Vagina (tissue), 2 donors: Measurements from ENCODE around the gene PIEZO2. TPM values are rescaled to one million over a fixed set of nuclear protein-coding genes. Genes with fewer than 3 reads are reported as not detected.

ENCODE experiments used
- DNase-seq, 2 donors: peaks; one replicate each; pipeline ENCODE4 v3.0.0-alpha.2; 2017; ENCODE audit errors: extremely low spot score in 2 of 2
- H3K27ac ChIP-seq: fragments of 200-600 bp; sonication (generic); one replicate; pipeline ENCODE4 v1.5.1; 2019
- H3K27me3 ChIP-seq: fragments of 200-600 bp; sonication (generic); one replicate; pipeline ENCODE4 v1.5.1; 2019
- H3K36me3 ChIP-seq, 2 donors: fragments of 200-600 bp; sonication (generic); one replicate each; pipeline ENCODE4 v1.5.1; 2017 to 2019
- H3K4me1 ChIP-seq: fragments of 200-600 bp; sonication (generic); one replicate; pipeline ENCODE4 v1.5.1; 2019
- H3K4me3 ChIP-seq, 2 donors: fragments of 200-600 bp; sonication (generic); 1 replicate in 1 of 2; 2 replicates in 1 of 2; pipeline ENCODE4 v1.5.1; 2016 to 2019
- H3K9me3 ChIP-seq: fragments of 200-600 bp; sonication (generic); one replicate; pipeline ENCODE4 v1.5.1; 2019
- POLR2A ChIP-seq, 2 donors: fragments of 450-650 bp; IDR thresholded peaks; one replicate each; pipeline ENCODE4 v1.6.1; 2017; ENCODE audit warnings: antibody characterized with exemption in 2 of 2, mild to moderate bottlenecking in 2 of 2, moderate library complexity in 2 of 2
- POLR2AphosphoS5 ChIP-seq, 2 donors: sonication (generic); formaldehyde crosslinking; IDR thresholded peaks; one replicate each; pipeline ENCODE4 v1.9.0; 2017; ENCODE audit warnings: antibody characterized with exemption in 2 of 2, mild to moderate bottlenecking in 2 of 2, low read depth in 1 of 2; ENCODE audit not compliant: insufficient read depth in 1 of 2
- intact Hi-C: fragments of 100-400 bp; cut with DNase I; formaldehyde crosslinking; loops from one replicate; pipeline ENCODE4 v1.15.1; 2023
- total RNA-seq: library from RNA; depleted of rRNA; stranded (reverse); fragments of >200 nt; gene quantifications from one replicate; pipeline ENCODE4 v1.2.3, GENCODE V29; 2016
- TF ChIP-seq, protein P1 (sequence below), 3 experiments: fragments of 450-650 bp in 2 of 3; fragments of 200-600 bp in 1 of 3; sonication (generic) in 1 of 3; IDR thresholded peaks; one replicate each; pipeline ENCODE4 v1.5.1; 2017 to 2019; ENCODE audit warnings: antibody characterized with exemption in 3 of 3, mild to moderate bottlenecking in 2 of 3, moderate library complexity in 2 of 3

Gene PIEZO2
- total RNA-seq, 1 donor from 2014 or later = 5.9 TPM

DNA sequence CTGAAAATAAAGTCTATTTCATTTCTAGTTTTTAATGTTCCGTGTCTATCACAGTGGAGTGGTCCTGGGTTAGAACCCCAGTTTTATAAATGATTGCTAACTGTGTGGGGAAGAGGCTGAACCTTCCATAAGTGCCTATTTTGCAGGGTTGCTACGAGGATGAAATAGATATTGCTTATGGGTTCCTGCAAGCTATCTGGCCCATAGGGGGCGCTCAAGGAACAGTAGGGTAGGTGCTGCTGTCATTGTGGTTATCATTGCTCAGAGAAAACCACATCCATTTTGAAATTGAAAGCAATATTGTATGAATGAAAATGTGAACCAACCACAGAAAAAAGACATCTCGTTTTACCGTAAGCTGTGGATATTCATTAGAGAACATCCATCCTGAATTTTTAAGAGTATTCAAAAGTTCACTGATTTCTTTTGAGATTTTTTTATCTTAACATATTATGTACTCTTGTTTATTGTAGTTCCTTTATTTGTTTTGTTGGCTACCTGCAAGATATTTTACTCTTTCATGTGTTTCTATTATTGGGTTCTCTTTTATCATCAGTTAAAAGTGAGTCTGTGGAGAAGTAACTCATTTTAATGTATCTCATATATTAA is 362.0 kb downstream of the PIEZO2 start:
- no peak for DNase-seq
- H3K4me3 ChIP-seq = no peak overlapping the region
- H3K27ac ChIP-seq = no peak overlapping the region
- H3K9me3 ChIP-seq = no peaks in the 10 kb centered on the region
- TF ChIP-seq, protein P1, sequence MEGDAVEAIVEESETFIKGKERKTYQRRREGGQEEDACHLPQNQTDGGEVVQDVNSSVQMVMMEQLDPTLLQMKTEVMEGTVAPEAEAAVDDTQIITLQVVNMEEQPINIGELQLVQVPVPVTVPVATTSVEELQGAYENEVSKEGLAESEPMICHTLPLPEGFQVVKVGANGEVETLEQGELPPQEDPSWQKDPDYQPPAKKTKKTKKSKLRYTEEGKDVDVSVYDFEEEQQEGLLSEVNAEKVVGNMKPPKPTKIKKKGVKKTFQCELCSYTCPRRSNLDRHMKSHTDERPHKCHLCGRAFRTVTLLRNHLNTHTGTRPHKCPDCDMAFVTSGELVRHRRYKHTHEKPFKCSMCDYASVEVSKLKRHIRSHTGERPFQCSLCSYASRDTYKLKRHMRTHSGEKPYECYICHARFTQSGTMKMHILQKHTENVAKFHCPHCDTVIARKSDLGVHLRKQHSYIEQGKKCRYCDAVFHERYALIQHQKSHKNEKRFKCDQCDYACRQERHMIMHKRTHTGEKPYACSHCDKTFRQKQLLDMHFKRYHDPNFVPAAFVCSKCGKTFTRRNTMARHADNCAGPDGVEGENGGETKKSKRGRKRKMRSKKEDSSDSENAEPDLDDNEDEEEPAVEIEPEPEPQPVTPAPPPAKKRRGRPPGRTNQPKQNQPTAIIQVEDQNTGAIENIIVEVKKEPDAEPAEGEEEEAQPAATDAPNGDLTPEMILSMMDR (IDR thresholded peaks at IDR 0.05) = peak in 2 of 3 experiments; percentile 29 to 36
- TF ChIP-seq POLR2A (IDR thresholded peaks at IDR 0.05) (no peak), POLR2AphosphoS5 (IDR thresholded peaks at IDR 0.05; ENCODE audit: insufficient read depth in 1 of 2, low read depth in 1 of 2) (no peak)
- H3K36me3 ChIP-seq = no peaks in the 10 kb centered on the region
- H3K27me3 ChIP-seq = no peaks in the 10 kb centered on the region
- no peaks in the 10 kb centered on the region for H3K4me1 ChIP-seq
- intact Hi-C loops = no loop called here

DNA sequence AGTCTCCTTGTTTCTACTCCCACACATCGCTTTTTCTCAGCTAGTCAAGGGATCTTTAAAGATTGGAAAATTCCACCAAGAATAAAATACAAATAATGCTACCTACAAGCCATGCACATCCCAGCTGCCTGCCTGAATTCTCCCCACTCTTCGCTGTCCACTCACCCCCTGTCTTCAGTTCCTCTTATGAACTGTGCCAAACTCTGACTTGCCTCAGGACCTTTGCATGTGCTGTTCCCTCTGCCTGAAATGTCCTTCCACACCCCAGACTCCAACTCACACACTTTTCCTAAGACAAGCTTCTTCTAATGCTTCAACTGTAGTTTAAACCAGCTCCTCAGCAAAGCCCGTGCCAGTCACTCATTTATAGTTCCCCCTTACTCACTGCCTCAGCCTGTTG is 363.6 kb downstream of the PIEZO2 start:
- Histone ChIP-seq H3K27ac (no peak overlapping the region), H3K36me3 (no peaks in the 10 kb centered on the region), H3K4me1 (no peaks in the 10 kb centered on the region), H3K27me3 (no peaks in the 10 kb centered on the region), H3K9me3 (no peaks in the 10 kb centered on the region), H3K4me3 (no peak overlapping the region)
- intact Hi-C loops = no loop called here
- no peak for DNase-seq
- TF ChIP-seq POLR2AphosphoS5 (IDR thresholded peaks at IDR 0.05; ENCODE audit: insufficient read depth in 1 of 2, low read depth in 1 of 2) (no peak), POLR2A (IDR thresholded peaks at IDR 0.05) (no peak)
- TF ChIP-seq, protein P1 (IDR thresholded peaks at IDR 0.05) = no peak

- TF ChIP-seq POLR2AphosphoS5 (IDR thresholded peaks at IDR 0.05; ENCODE audit: insufficient read depth in 1 of 2, low read depth in 1 of 2) (no peak), POLR2A (IDR thresholded peaks at IDR 0.05) (no peak)
- TF ChIP-seq, protein P1 (IDR thresholded peaks at IDR 0.05) = no peak
- H3K4me1 ChIP-seq = no peaks in the 10 kb centered on the region
- DNase-seq = no peak
Observed at GRCh38 chr18:10784596-10785202, 364.7 kb downstream of the PIEZO2 start.

DNA sequence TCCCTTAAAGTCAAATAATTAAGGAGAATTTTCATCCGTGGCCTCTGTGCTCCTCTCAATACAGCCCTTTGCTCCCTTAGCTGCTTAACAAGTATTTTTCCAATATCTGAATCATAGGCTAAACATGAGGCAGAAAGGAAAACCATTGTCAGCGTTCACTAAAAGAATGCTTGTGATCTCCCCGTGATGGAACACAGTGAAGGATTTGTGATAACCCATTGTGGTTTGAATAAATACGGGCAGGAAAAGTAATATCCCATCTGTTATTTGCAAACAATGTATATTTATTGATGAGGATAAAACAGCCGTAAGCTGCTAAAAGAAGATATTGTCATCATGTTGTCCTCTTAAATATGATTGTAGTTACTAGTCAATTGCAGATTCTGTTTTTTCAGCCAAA is 365.4 kb downstream of the PIEZO2 start:
- DNase-seq = no peak
- no peaks in the 10 kb centered on the region for H3K4me1 ChIP-seq
- H3K9me3 ChIP-seq = no peaks in the 10 kb centered on the region
- H3K36me3 ChIP-seq = no peaks in the 10 kb centered on the region
- no peaks in the 10 kb centered on the region for H3K27me3 ChIP-seq
- H3K27ac ChIP-seq = no peak overlapping the region
- intact Hi-C loops = no loop called here
- TF ChIP-seq, protein P1 (IDR thresholded peaks at IDR 0.05) = no peak
- TF ChIP-seq POLR2AphosphoS5 (IDR thresholded peaks at IDR 0.05; ENCODE audit: insufficient read depth in 1 of 2, low read depth in 1 of 2) (no peak), POLR2A (IDR thresholded peaks at IDR 0.05) (no peak)
- H3K4me3 ChIP-seq = no peak overlapping the region

More at GRCh38 chr18:10784596-10785202, 364.7 kb downstream of the PIEZO2 start:
- Histone ChIP-seq H3K4me3 (no peak overlapping the region), H3K27ac (no peak overlapping the region), H3K9me3 (no peaks in the 10 kb centered on the region), H3K27me3 (no peaks in the 10 kb centered on the region), H3K36me3 (no peaks in the 10 kb centered on the region)
- intact Hi-C loops = no loop called here

DNA sequence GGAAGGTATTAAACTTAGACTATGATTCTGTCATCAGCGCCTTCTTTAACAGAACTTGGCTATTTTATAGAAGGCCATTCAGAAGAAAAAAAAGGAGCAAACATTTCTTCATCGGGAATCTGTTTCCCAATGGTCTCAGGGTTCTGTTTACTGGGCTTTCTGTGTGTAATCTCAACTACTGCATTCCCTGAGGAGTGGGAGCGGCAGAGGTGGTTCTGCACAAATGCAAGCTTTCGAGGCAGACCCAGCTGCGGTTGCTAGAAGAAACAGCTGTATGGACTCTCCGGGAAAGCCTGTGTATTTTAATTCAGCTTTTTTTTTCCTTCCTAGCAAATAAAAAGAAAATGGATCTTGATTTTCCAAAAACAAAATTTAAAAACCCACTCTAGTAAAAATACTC is 372.9 kb downstream of the PIEZO2 start:
- TF ChIP-seq, protein P1 (IDR thresholded peaks at IDR 0.05) = no peak
- TF ChIP-seq POLR2AphosphoS5 (IDR thresholded peaks at IDR 0.05; ENCODE audit: insufficient read depth in 1 of 2, low read depth in 1 of 2) (no peak), POLR2A (IDR thresholded peaks at IDR 0.05) (no peak)
- Histone ChIP-seq H3K27ac (no peak overlapping the region), H3K36me3 (no peaks in the 10 kb centered on the region), H3K4me1 (no peaks in the 10 kb centered on the region), H3K27me3 (no peaks in the 10 kb centered on the region), H3K4me3 (no peak overlapping the region), H3K9me3 (no peaks in the 10 kb centered on the region)
- DNase-seq = no peak
- intact Hi-C loops = no loop called here
